ENCODE measurements around the gene FGF8. TPM values are rescaled to one million over a fixed set of nuclear protein-coding genes. Genes with fewer than 3 reads are reported as not detected.
A peak's percentile ranks its signal among the peaks of the same experiment; 100 is the strongest.

Gene FGF8
- total and polyA plus RNA-seq, 2 of the 13 experiments (the other 11 are each of a cell fraction or from before 2014, with no cell fraction given): not detected

- 0% methylated on average over 12 of the region's 44 CpGs for WGBS (ENCODE audit: low lambda C conversion rate)
- peaks cover 38% of the 10 kb centered on the region for H3K4me1 ChIP-seq (ENCODE audit: insufficient read depth, low read length)
- ChIA-PET CTCF (ENCODE audit: low intra/inter-chr PET ratio, low total read pairs) (no interaction called here), POLR2A (interaction anchor here (0.7 to 2.3 kb wide), 8 partner anchors 13 to 297 kb away, joined by 3 to 17 read pairs (median 4); partner anchors contain the start of gene NPM3)
- ATAC-seq (peak; percentile 47), FAIRE-seq (no peak), DNase-seq (ENCODE audit: low spot score) (no peak)
- in situ Hi-C loops (cut with HindIII; ENCODE audit: extremely low pct_ligation_motif_present, low pct_unique_long_range_greater_than_20kb): no loop called here
- no peaks in the 10 kb centered on the region for H3K9me3 ChIP-seq (ENCODE audit: low read length)
- intact Hi-C loops (cut with micrococcal nuclease; ENCODE audit: unreplicated experiment): loop anchor here (2.0 to 10.0 kb wide), 2 partner anchors 19 to 687 kb away; partner anchors contain the start of genes ACTR1A and SUFU
- H2AFZ ChIP-seq (ENCODE audit: low read length): no peak overlapping the region
- peak overlapping the region; percentile 87 for H3K9ac ChIP-seq (ENCODE audit: insufficient read depth, low read depth, low read length)
- no peaks in the 10 kb centered on the region; a peak in 1 of 5 replicates for H3K27me3 ChIP-seq (ENCODE audit: control insufficient read depth in 1 of 2, insufficient read depth in 2 of 2, low read length in 2 of 2)
- peaks cover 68% of the 10 kb centered on the region for H3K79me2 ChIP-seq (ENCODE audit: insufficient read depth, low read length)
- H3K36me3 ChIP-seq (replicated peaks in 1 of 2; ENCODE audit: control insufficient read depth in 1 of 2, insufficient read depth in 2 of 2, low read length in 2 of 2): peaks cover 0 to 7% of the 10 kb centered on the region in 2 experiments; a peak in 3 of 5 replicates
- H3K27ac ChIP-seq (ENCODE audit: extremely low read length, insufficient read depth, low read length): peak overlapping the region; percentile 91
- H3K4me3 ChIP-seq (replicated peaks in 1 of 3; ENCODE audit: insufficient read depth in 1 of 3, low read depth in 2 of 3, low read length in 3 of 3): peak overlapping the region; percentile 81 to 95 (median 89)
- peaks cover 46% of the 10 kb centered on the region for H4K20me1 ChIP-seq (ENCODE audit: insufficient read depth, low read length)
- BruUV-seq (replicated peaks): no TSS peak
- peak overlapping the region; percentile 94 for H3K4me2 ChIP-seq (ENCODE audit: low read depth, low read length)
- no peak for TF ChIP-seq GFI1 (CRISPR knock-in tag; IDR thresholded peaks at IDR 0.05; ENCODE audit: borderline replicate concordance)
- TF ChIP-seq AKAP8 (CRISPR knock-in tag; IDR thresholded peaks at IDR 0.05): no peak
- TF ChIP-seq HHEX (CRISPR knock-in tag; IDR thresholded peaks at IDR 0.05): no peak
- TF ChIP-seq SIN3A (IDR thresholded peaks at IDR 0.05; ENCODE audit: borderline replicate concordance, low read depth, low read length): 0 out of 2 replicates have a peak, but pooled peaks have one; percentile 6
- 0 out of 2 replicates have a peak, but pooled peaks have one; percentile 9 for TF ChIP-seq ZBTB7B (CRISPR knock-in tag; IDR thresholded peaks at IDR 0.05)
- TF ChIP-seq NFE2L2 (IDR thresholded peaks at IDR 0.05; ENCODE audit: low read length): no peak
- no peak for TF ChIP-seq ZNF354B (CRISPR knock-in tag; IDR thresholded peaks at IDR 0.05)
- TF ChIP-seq CBX5 (CRISPR knock-in tag; IDR thresholded peaks at IDR 0.05; ENCODE audit: borderline replicate concordance): 0 out of 2 replicates have a peak, but pooled peaks have one; percentile 8
- 0 out of 2 replicates have a peak, but pooled peaks have one; percentile 45 for TF ChIP-seq ZNF598 (CRISPR knock-in tag; IDR thresholded peaks at IDR 0.05; ENCODE audit: borderline replicate concordance)
- 0 out of 2 replicates have a peak, but pooled peaks have one; percentile 28 for TF ChIP-seq PHF20 (CRISPR knock-in tag; IDR thresholded peaks at IDR 0.05)
- 0 out of 2 replicates have a peak, but pooled peaks have one; percentile 54 for TF ChIP-seq CREBL2 (CRISPR knock-in tag; IDR thresholded peaks at IDR 0.05; ENCODE audit: borderline replicate concordance)
- 0 out of 2 replicates have a peak, but pooled peaks have one; percentile 11 for TF ChIP-seq AHR (CRISPR knock-in tag; IDR thresholded peaks at IDR 0.05)
- TF ChIP-seq ZNF703 (CRISPR knock-in tag; IDR thresholded peaks at IDR 0.05; ENCODE audit: borderline replicate concordance): no peak
- TF ChIP-seq TEAD3 (CRISPR knock-in tag; optimal IDR thresholded peaks at IDR 0.05; ENCODE audit: borderline replicate concordance): no peak
- TF ChIP-seq, protein P1, sequence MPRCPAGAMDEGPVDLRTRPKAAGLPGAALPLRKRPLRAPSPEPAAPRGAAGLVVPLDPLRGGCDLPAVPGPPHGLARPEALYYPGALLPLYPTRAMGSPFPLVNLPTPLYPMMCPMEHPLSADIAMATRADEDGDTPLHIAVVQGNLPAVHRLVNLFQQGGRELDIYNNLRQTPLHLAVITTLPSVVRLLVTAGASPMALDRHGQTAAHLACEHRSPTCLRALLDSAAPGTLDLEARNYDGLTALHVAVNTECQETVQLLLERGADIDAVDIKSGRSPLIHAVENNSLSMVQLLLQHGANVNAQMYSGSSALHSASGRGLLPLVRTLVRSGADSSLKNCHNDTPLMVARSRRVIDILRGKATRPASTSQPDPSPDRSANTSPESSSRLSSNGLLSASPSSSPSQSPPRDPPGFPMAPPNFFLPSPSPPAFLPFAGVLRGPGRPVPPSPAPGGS (CRISPR knock-in tag; IDR thresholded peaks at IDR 0.05): 0 out of 2 replicates have a peak, but pooled peaks have one; percentile 44
- TF ChIP-seq ZSCAN30 (CRISPR knock-in tag; IDR thresholded peaks at IDR 0.05): 0 out of 2 replicates have a peak, but pooled peaks have one; percentile 52
- no peak for TF ChIP-seq ZNF678 (CRISPR knock-in tag; IDR thresholded peaks at IDR 0.05)
- TF ChIP-seq ZFX (CRISPR knock-in tag; IDR thresholded peaks at IDR 0.05; ENCODE audit: low read depth): peak; percentile 16; the same call in 1 of the 2 replicates
- no peak for TF ChIP-seq SNAPC2 (CRISPR knock-in tag; IDR thresholded peaks at IDR 0.05)
- TF ChIP-seq NAIF1 (CRISPR knock-in tag; IDR thresholded peaks at IDR 0.05; ENCODE audit: borderline replicate concordance): 0 out of 2 replicates have a peak, but pooled peaks have one; percentile 38
- 0 out of 2 replicates have a peak, but pooled peaks have one; percentile 26 for TF ChIP-seq ZNF30 (CRISPR knock-in tag; IDR thresholded peaks at IDR 0.05)
Observed at GRCh38 chr10:101817337-101818118, 41.6 kb upstream of the FGF8 start.
